Prostate gland (tissue), 2 donors: Measurements from ENCODE around the gene ZMIZ1. TPM values are rescaled to one million over a fixed set of nuclear protein-coding genes. Genes with fewer than 3 reads are reported as not detected.
A peak's percentile ranks its signal among the peaks of the same experiment; 100 is the strongest.

Experiments
- DNase-seq: peaks from one replicate; pipeline ENCODE4 v3.0.0-alpha.2; 2019; ENCODE audit warnings: low spot score
- H3K27ac ChIP-seq, 2 donors: fragments of 200-600 bp; sonication (generic); 2 replicates each; pipeline ENCODE4 v1.5.1; 2017 to 2019
- H3K27me3 ChIP-seq: fragments of 200-600 bp; sonication (generic); replicated peaks from 2 replicates; pipeline ENCODE4 v1.5.1; 2019; ENCODE audit not compliant: insufficient read depth
- H3K36me3 ChIP-seq, 2 donors: fragments of 200-600 bp; sonication (generic); 1 replicate in 1 of 2; 2 replicates in 1 of 2; pipeline versions ENCODE4 v1.5.1 to v1.8.1; 2017 to 2019
- H3K4me1 ChIP-seq: fragments of 200-600 bp; sonication (generic); replicated peaks from 2 replicates; pipeline ENCODE4 v1.5.1; 2019
- H3K4me3 ChIP-seq, 2 donors: fragments of 200-600 bp; sonication (generic); 2 replicates each; pipeline ENCODE4 v1.5.1; 2017 to 2019
- H3K9me3 ChIP-seq: fragments of 200-600 bp; sonication (generic); 2 replicates; pipeline ENCODE4 v1.5.1; 2017
- CTCF ChIP-seq, 4 experiments: fragments of 200-600 bp in 2 of 4; fragments of 450-650 bp in 2 of 4; sonication (generic) in 2 of 4; IDR thresholded peaks; 1 replicate in 3 of 4; 2 replicates in 1 of 4; pipeline ENCODE4 v1.5.1; 2016 to 2019; ENCODE audit warnings: antibody characterized with exemption in 4 of 4, mild to moderate bottlenecking in 2 of 4, moderate library complexity in 2 of 4
- POLR2A ChIP-seq: fragments of 450-650 bp; IDR thresholded peaks from one replicate; pipeline ENCODE4 v1.6.1; 2016; ENCODE audit warnings: antibody characterized with exemption, mild to moderate bottlenecking
- POLR2AphosphoS5 ChIP-seq: sonication (generic); formaldehyde crosslinking; IDR thresholded peaks from one replicate; pipeline ENCODE4 v1.6.1; 2017; ENCODE audit warnings: antibody characterized with exemption
- WGBS: methylation state at CpG from one replicate; pipeline ENCODE4 v1.1.5; 2018; 5-methylcytosine and 5-hydroxymethylcytosine counted together
- intact Hi-C: fragments of 100-400 bp; cut with DNase I; formaldehyde crosslinking; loops from one replicate; pipeline ENCODE4 v1.14.2; 2022
- total RNA-seq, 2 donors: library from RNA; depleted of rRNA; stranded (reverse); fragments of >200 nt; gene quantifications; one replicate each; pipeline ENCODE4 v1.1.0, GENCODE V29; 2016

Gene ZMIZ1
- total RNA-seq, 2 donors from 2014 or later: 69.6 to 78.5 TPM

GRCh38 chr10:79179957-79180309 lies 111.2 kb downstream of the ZMIZ1 start:
- no peak overlapping the region for H3K27ac ChIP-seq
- no peaks in the 10 kb centered on the region for H3K36me3 ChIP-seq
- DNase-seq: no peak
- 79% methylated on average over 7 of the region's 7 CpGs for WGBS
- intact Hi-C loops: loop anchor here (10.0 kb wide), 1 partner anchor 375 kb away; no protein-coding TSS in a partner anchor
- H3K27me3 ChIP-seq: no peaks in the 10 kb centered on the region
- peaks cover 6% of the 10 kb centered on the region for H3K4me1 ChIP-seq
- no peak for TF ChIP-seq POLR2AphosphoS5
- no peak for TF ChIP-seq POLR2A
- no peak for TF ChIP-seq CTCF (IDR thresholded peaks at IDR 0.05)
- H3K4me3 ChIP-seq: no peak overlapping the region
- H3K9me3 ChIP-seq: no peaks in the 10 kb centered on the region

- peaks cover 6% of the 10 kb centered on the region for H3K4me1 ChIP-seq
- no peak for DNase-seq
- H3K27ac ChIP-seq: no peak overlapping the region
- no peak overlapping the region for H3K4me3 ChIP-seq
- no peaks in the 10 kb centered on the region for H3K36me3 ChIP-seq
- no peak for TF ChIP-seq POLR2AphosphoS5
- TF ChIP-seq CTCF (IDR thresholded peaks at IDR 0.05): no peak
- TF ChIP-seq POLR2A: no peak
- H3K9me3 ChIP-seq: no peaks in the 10 kb centered on the region
- intact Hi-C loops: loop anchor here (10.0 kb wide), 1 partner anchor 376 kb away; no protein-coding TSS in a partner anchor
- 87% methylated on average over 13 of the region's 14 CpGs for WGBS
- H3K27me3 ChIP-seq: no peaks in the 10 kb centered on the region
Observed at GRCh38 chr10:79180414-79181221, 111.9 kb downstream of the ZMIZ1 start.

GRCh38 chr10:79181227-79181626 lies 112.5 kb downstream of the ZMIZ1 start:
- WGBS: 60% methylated on average over 7 of the region's 8 CpGs
- Histone ChIP-seq H3K27me3 (no peaks in the 10 kb centered on the region), H3K4me3 (no peak overlapping the region), H3K27ac (no peak overlapping the region), H3K36me3 (no peaks in the 10 kb centered on the region), H3K9me3 (no peaks in the 10 kb centered on the region), H3K4me1 (peaks cover 6% of the 10 kb centered on the region)
- TF ChIP-seq CTCF (IDR thresholded peaks at IDR 0.05) (no peak), POLR2A (no peak), POLR2AphosphoS5 (no peak)
- intact Hi-C loops: loop anchor here (10.0 kb wide), 1 partner anchor 376 kb away; no protein-coding TSS in a partner anchor
- no peak for DNase-seq

GRCh38 chr10:79181698-79182521 lies 113.1 kb downstream of the ZMIZ1 start:
- Histone ChIP-seq H3K27me3 (no peaks in the 10 kb centered on the region), H3K4me1 (peaks cover 6% of the 10 kb centered on the region), H3K9me3 (no peaks in the 10 kb centered on the region), H3K36me3 (no peaks in the 10 kb centered on the region), H3K27ac (peak overlapping the region in 1 of 2 donors; percentile 23), H3K4me3 (no peak overlapping the region)
- TF ChIP-seq POLR2AphosphoS5: no peak
- TF ChIP-seq POLR2A: no peak
- TF ChIP-seq CTCF (IDR thresholded peaks at IDR 0.05): no peak
- intact Hi-C loops: loop anchor here (10.0 kb wide), 1 partner anchor 377 kb away; no protein-coding TSS in a partner anchor
- DNase-seq: no peak
- WGBS: 62% methylated on average over 15 of the region's 15 CpGs
